GM12891 (cell line): Measurements from ENCODE around the gene IDI1.

Experiments used
- PAX5 ChIP-seq: IDR thresholded peaks from 2 replicates; pipeline ENCODE4 v1.6.1; 2011; ENCODE audit warnings: low read length, moderate library complexity, mild to moderate bottlenecking; ENCODE audit not compliant: insufficient read depth, severe bottlenecking
- POLR2A ChIP-seq: IDR thresholded peaks from 2 replicates; pipeline ENCODE4 v1.6.1; 2011; ENCODE audit warnings: low read depth, low read length, control low read depth
- POLR2AphosphoS5 ChIP-seq: IDR thresholded peaks from 2 replicates; pipeline ENCODE4 v1.6.1; 2011; ENCODE audit warnings: low read depth, low read length, control low read depth
- POU2F2 ChIP-seq: IDR thresholded peaks from 2 replicates; pipeline ENCODE4 v1.6.1; 2011; ENCODE audit warnings: low read depth, mild to moderate bottlenecking, control low read depth, low read length, moderate library complexity
- SPI1 ChIP-seq: IDR thresholded peaks from 2 replicates; pipeline ENCODE4 v1.6.1; 2011; ENCODE audit warnings: low read depth, low read length, control low read depth
- TAF1 ChIP-seq: IDR thresholded peaks from 2 replicates; pipeline ENCODE4 v1.6.1; 2011; ENCODE audit warnings: low read depth, low read length, control low read depth

GRCh38 chr10:1015688-1016087 lies 33.2 kb downstream of the IDI1 start:
- no peak for TF ChIP-seq PAX5
- no peak for TF ChIP-seq POLR2A
- TF ChIP-seq POU2F2: no peak
- no peak for TF ChIP-seq SPI1
- no peak for TF ChIP-seq TAF1
- no peak for TF ChIP-seq POLR2AphosphoS5
